Measurements from ENCODE around the gene FAM76A. TPM values are rescaled to one million over a fixed set of nuclear protein-coding genes. Genes with fewer than 3 reads are reported as not detected.
"Not testable (repeated sequence)": the region's sequence is repeated elsewhere in the genome, so short reads cannot be mapped to it uniquely, and the experiment has no call there.

The FAM76A gene
- total RNA-seq, 4 donors from 2014 or later = 12.5 to 24.2 (median 16.6) TPM

DNA sequence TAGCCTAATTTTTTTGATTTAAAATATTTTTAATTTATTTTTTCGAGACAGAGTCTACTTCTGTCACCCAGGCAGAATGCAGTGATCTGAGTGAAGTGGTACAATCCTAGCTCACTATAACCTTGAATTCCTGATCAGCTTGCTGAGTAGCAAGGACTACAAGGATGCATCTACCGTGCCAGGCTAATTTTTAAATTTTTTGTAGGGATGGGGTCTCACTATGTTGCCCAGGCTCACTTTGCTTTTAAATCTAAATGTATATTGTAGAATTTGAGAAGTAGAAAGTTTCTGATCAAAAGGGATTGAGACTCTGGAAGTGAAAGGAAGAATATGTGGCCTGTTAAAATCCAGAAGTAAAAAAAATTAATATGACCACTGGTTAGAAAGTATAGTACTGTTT, 48.9 kb downstream of the FAM76A start:
- H3K9me3 ChIP-seq = no peaks in the 10 kb centered on the region
- H3K36me3 ChIP-seq = peaks cover 0 to 24% of the 10 kb centered on the region in 2 donors
- peak overlapping the region in 1 of 2 donors; percentile 91 for H3K4me3 ChIP-seq
- H3K27ac ChIP-seq = peak overlapping the region in 1 of 4 donors; percentile 98
- TF ChIP-seq POLR2A (IDR thresholded peaks at IDR 0.05) = no peak
- TF ChIP-seq POLR2AphosphoS5 (IDR thresholded peaks at IDR 0.05) = no peak
- TF ChIP-seq EP300 (IDR thresholded peaks at IDR 0.05) = no peak
- no peak for TF ChIP-seq CTCF (IDR thresholded peaks at IDR 0.05)
- H3K27me3 ChIP-seq = no peaks in the 10 kb centered on the region
- peaks cover 2 to 53% (median 10%) of the 10 kb centered on the region in 3 donors for H3K4me1 ChIP-seq
- WGBS, 2 donors (ENCODE audit: low coverage in 1 of 2) = 71 to 80% methylated on average over 2 of the region's 2 CpGs
- ATAC-seq = no peak

GRCh38 chr1:27775336-27775735, 49.6 kb downstream of the FAM76A start:
- peaks cover 0 to 31% of the 10 kb centered on the region in 2 donors for H3K36me3 ChIP-seq
- H3K27me3 ChIP-seq, ATAC-seq, H3K9me3 ChIP-seq, H3K4me3 ChIP-seq, H3K27ac ChIP-seq: not testable (repeated sequence)
- 58 to 73% methylated on average over 3 of the region's 3 CpGs for WGBS, 2 donors (ENCODE audit: low coverage in 1 of 2)
- peaks cover 2 to 53% (median 10%) of the 10 kb centered on the region in 3 donors for H3K4me1 ChIP-seq

GRCh38 chr1:27776276-27776675, 50.5 kb downstream of the FAM76A start:
- Histone ChIP-seq H3K36me3 (peaks cover 0 to 39% of the 10 kb centered on the region in 2 donors), H3K4me1 (peaks cover 2 to 53% (median 10%) of the 10 kb centered on the region in 3 donors)
- not testable (repeated sequence) for H3K27ac ChIP-seq, ATAC-seq, H3K9me3 ChIP-seq, H3K27me3 ChIP-seq, H3K4me3 ChIP-seq

GRCh38 chr1:27778056-27778455, 52.3 kb downstream of the FAM76A start:
- Histone ChIP-seq H3K27ac (no peak overlapping the region), H3K9me3 (no peaks in the 10 kb centered on the region), H3K4me1 (peaks cover 2 to 60% (median 10%) of the 10 kb centered on the region in 3 donors), H3K36me3 (peaks cover 0 to 39% of the 10 kb centered on the region in 2 donors), H3K27me3 (no peaks in the 10 kb centered on the region), H3K4me3 (no peak overlapping the region)
- WGBS, 2 donors (ENCODE audit: low coverage in 1 of 2) = 95 to 100% methylated on average over 1 to 3 of the region's 3 CpGs
- no peak for ATAC-seq
- TF ChIP-seq POLR2AphosphoS5 (IDR thresholded peaks at IDR 0.05) (no peak), POLR2A (IDR thresholded peaks at IDR 0.05) (no peak), EP300 (IDR thresholded peaks at IDR 0.05) (no peak), CTCF (IDR thresholded peaks at IDR 0.05) (no peak)

DNA sequence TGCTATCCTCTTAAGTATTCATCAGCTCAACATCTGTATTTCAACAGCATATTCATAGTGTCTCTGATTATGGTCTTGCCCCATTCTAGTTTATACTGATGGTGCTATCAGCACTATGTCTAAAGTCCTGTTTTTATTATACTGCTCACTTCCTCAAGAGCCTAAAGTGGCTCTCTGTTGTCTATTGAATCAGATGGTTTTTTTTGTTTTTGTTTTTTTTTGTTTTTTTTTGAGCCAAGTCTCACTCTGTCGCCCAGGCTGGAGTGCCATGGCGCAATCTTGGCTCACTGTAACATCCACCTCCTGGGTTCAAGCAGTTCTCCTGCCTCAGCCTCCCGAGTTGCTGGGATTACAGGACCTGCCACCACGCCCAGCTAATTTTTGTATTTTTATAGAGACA, 53.4 kb downstream of the FAM76A start:
- H3K9me3 ChIP-seq = no peaks in the 10 kb centered on the region
- H3K4me1 ChIP-seq = peaks cover 2 to 60% (median 8%) of the 10 kb centered on the region in 3 donors
- no peaks in the 10 kb centered on the region for H3K27me3 ChIP-seq
- no peak for TF ChIP-seq POLR2AphosphoS5 (IDR thresholded peaks at IDR 0.05)
- TF ChIP-seq EP300 (IDR thresholded peaks at IDR 0.05) = no peak
- TF ChIP-seq POLR2A (IDR thresholded peaks at IDR 0.05) = no peak
- TF ChIP-seq CTCF (IDR thresholded peaks at IDR 0.05) = no peak
- H3K27ac ChIP-seq = no peak overlapping the region
- no peak overlapping the region for H3K4me3 ChIP-seq
- ATAC-seq = no peak
- peaks cover 0 to 39% of the 10 kb centered on the region in 2 donors for H3K36me3 ChIP-seq
- WGBS, 2 donors (ENCODE audit: low coverage in 1 of 2) = 71 to 90% methylated on average over 3 to 4 of the region's 4 CpGs

GRCh38 chr1:27782950-27783349, 57.2 kb downstream of the FAM76A start:
- Histone ChIP-seq H3K4me1 (peaks cover 0 to 42% (median 0%) of the 10 kb centered on the region in 3 donors), H3K36me3 (peaks cover 0 to 21% of the 10 kb centered on the region in 2 donors), H3K9me3 (no peaks in the 10 kb centered on the region), H3K4me3 (no peak overlapping the region), H3K27me3 (no peaks in the 10 kb centered on the region), H3K27ac (no peak overlapping the region)
- ATAC-seq = no peak
- no peak for TF ChIP-seq CTCF (IDR thresholded peaks at IDR 0.05)
- no peak for TF ChIP-seq EP300 (IDR thresholded peaks at IDR 0.05)
- TF ChIP-seq POLR2A (IDR thresholded peaks at IDR 0.05) = no peak
- no peak for TF ChIP-seq POLR2AphosphoS5 (IDR thresholded peaks at IDR 0.05)
- 81 to 89% methylated on average over 3 of the region's 3 CpGs for WGBS, 2 donors (ENCODE audit: low coverage in 1 of 2)

All from gastroesophageal sphincter (tissue), 4 donors.